AML-193 (cell line): Measurements from ENCODE around the gene SPOCK2.
"Not testable (repeated sequence)": the region's sequence is repeated elsewhere in the genome, so short reads cannot be mapped to it uniquely, and the experiment has no call there.

Experiments
- DNase-seq, 2 experiments: peaks; one replicate each; lab custom pipeline; 2025; lab: John Stamatoyannopoulos, UW

SPOCK2 gene

GRCh38 chr10:72056113-72056512 is 32.2 kb downstream of the SPOCK2 start:
- DNase-seq, result no peak

- no peak for DNase-seq
Observed at GRCh38 chr10:72053690-72054089, 34.7 kb downstream of the SPOCK2 start.

- no peak for DNase-seq
Observed at GRCh38 chr10:72050873-72051272, 37.5 kb downstream of the SPOCK2 start.

- no peak for DNase-seq
Observed at GRCh38 chr10:72049969-72050781, 38.2 kb downstream of the SPOCK2 start.

- no peak for DNase-seq
Observed at GRCh38 chr10:72049472-72049871, 38.9 kb downstream of the SPOCK2 start.

- peak; percentile 86 to 87 for DNase-seq
Observed at GRCh38 chr10:72048450-72049124, 39.8 kb downstream of the SPOCK2 start.

GRCh38 chr10:72045586-72045985 is 42.8 kb downstream of the SPOCK2 start:
- no peak for DNase-seq

GRCh38 chr10:72044417-72045041 is 43.8 kb downstream of the SPOCK2 start:
- no peak for DNase-seq

- DNase-seq, result no peak
Observed at GRCh38 chr10:72043016-72043834, 45.1 kb downstream of the SPOCK2 start.

- DNase-seq, result no peak
Observed at GRCh38 chr10:72041491-72041890, 46.9 kb downstream of the SPOCK2 start.

- DNase-seq, result no peak
Observed at GRCh38 chr10:72039377-72039776, 49.0 kb downstream of the SPOCK2 start.

- DNase-seq, result no peak
Observed at GRCh38 chr10:72038458-72039001, 49.8 kb downstream of the SPOCK2 start.

GRCh38 chr10:72037811-72038210 is 50.5 kb downstream of the SPOCK2 start:
- DNase-seq, result no peak

- DNase-seq, result no peak
Observed at GRCh38 chr10:72037266-72037665, 51.1 kb downstream of the SPOCK2 start.

- DNase-seq, result no peak
Observed at GRCh38 chr10:72035252-72035887, 53.0 kb downstream of the SPOCK2 start.

GRCh38 chr10:72034761-72035160 is 53.6 kb downstream of the SPOCK2 start:
- DNase-seq, result no peak

GRCh38 chr10:72034040-72034499 is 54.3 kb downstream of the SPOCK2 start:
- DNase-seq, result no peak

- not testable (repeated sequence) for DNase-seq
Observed at GRCh38 chr10:72032409-72033162, 55.8 kb downstream of the SPOCK2 start.

GRCh38 chr10:72031706-72032105 is 56.6 kb downstream of the SPOCK2 start:
- DNase-seq, result no peak

- no peak for DNase-seq
Observed at GRCh38 chr10:72030762-72031543, 57.4 kb downstream of the SPOCK2 start.
